ENCODE results near the gene RENBP.

RENBP gene

DNA sequence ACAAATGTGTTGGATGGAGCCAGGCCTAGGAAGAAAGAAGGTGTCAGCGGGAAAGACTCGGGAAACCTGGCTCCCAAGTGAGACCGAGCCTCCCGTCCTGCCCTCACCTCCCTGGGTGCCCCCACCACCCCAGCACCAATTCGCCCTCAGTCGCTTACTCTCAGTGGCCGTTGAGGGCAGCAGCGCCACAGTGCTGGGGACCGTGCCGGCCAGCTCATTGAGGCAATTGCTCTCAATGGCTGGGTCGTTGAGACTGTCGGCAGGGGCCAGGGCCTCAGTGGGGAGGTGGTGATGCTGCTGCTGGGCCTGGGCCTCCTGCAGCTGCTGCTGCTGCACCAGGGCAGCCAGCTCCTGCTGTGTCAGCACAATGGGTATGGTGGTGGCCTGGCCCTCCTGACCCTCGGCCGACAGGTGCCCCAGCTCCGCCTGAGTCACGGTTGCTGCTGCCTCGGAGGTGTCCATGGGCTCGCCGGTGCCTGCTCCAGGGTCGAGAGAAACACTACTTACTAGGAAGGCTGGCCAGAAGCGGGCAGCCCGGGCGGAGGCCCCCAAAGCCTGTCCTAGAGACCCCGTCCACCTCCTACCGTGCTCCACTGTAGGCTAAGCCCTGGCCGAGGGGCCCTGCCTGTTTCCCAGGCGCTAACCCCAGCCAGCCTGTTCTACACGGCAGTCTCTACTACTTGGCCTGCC is 7.4 kb upstream of the RENBP start:
- TF ChIP-seq, protein P1, sequence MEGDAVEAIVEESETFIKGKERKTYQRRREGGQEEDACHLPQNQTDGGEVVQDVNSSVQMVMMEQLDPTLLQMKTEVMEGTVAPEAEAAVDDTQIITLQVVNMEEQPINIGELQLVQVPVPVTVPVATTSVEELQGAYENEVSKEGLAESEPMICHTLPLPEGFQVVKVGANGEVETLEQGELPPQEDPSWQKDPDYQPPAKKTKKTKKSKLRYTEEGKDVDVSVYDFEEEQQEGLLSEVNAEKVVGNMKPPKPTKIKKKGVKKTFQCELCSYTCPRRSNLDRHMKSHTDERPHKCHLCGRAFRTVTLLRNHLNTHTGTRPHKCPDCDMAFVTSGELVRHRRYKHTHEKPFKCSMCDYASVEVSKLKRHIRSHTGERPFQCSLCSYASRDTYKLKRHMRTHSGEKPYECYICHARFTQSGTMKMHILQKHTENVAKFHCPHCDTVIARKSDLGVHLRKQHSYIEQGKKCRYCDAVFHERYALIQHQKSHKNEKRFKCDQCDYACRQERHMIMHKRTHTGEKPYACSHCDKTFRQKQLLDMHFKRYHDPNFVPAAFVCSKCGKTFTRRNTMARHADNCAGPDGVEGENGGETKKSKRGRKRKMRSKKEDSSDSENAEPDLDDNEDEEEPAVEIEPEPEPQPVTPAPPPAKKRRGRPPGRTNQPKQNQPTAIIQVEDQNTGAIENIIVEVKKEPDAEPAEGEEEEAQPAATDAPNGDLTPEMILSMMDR (conservative IDR thresholded peaks at IDR 0.05), result no peak
- no peak overlapping the region for H3K27ac ChIP-seq

DNA sequence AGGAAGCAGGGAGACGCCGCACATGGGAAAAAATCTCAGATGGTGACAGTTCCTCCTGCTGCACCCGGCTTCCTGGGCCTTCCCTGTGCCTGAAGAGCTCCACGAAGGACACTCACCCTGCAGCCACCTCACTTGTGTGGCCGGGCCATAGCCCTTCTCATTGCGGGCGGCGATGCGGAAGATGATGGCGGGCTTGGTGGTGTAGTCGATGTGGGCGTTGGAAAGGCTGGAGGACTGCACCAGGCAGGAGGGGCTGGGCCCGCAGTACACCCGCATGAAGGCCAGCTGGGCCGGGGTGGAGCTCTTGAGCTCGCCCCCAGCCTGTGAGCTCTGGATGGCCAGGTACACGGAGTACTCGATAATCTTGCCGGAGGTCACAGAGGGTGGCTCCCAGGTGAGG is 5.7 kb upstream of the RENBP start:
- H3K27ac ChIP-seq, result no peak overlapping the region
- TF ChIP-seq, protein P1 (conservative IDR thresholded peaks at IDR 0.05), result no peak

DNA sequence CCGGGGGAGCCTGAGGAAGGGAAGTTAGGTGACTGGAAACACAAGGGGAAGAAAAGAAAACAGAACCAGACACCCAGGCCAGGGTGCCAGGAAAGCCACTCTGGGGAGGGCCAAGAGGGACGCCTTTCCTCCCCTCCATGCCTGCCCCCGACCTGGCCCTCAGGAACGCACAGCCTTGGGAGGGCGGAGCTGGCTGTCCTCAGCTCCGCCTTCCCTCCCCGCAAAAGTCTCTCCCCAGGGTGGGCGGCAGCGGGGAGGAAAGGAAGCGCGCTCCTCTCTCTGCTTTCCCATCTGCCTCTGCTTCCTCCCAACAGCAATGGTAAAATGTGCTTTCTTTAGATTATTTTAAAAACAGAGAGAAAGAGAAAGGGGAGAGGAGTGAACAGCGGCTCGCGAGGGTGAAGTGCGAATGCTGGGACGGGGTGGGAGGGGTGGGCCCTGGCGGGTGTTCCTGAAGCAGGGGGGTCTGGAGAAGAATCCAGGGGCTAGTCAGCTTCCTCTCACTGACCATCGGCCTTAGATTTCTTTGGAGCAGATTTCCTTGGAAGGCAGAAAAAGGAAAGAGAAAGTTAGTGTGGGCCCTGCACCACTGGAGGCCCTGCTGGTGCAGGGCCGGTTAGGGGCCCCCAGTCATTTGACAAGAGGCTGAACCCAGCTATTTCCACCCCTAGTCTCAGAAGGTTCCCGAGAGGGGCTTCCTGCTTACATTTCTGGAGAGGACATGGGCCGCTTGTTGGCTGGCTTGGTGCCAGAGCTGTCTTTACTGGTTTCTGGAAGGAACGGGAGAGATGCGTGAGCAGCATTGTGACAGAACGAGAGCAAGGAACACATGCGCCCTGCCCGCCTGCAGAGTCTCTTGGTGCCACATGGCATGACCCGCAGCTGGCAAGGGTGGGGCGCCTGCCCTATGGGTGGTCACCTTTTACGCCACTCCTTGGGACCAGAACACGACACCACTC is 4.7 kb upstream of the RENBP start:
- TF ChIP-seq, protein P1 (conservative IDR thresholded peaks at IDR 0.05), result no peak
- H3K27ac ChIP-seq, result no peak overlapping the region

DNA sequence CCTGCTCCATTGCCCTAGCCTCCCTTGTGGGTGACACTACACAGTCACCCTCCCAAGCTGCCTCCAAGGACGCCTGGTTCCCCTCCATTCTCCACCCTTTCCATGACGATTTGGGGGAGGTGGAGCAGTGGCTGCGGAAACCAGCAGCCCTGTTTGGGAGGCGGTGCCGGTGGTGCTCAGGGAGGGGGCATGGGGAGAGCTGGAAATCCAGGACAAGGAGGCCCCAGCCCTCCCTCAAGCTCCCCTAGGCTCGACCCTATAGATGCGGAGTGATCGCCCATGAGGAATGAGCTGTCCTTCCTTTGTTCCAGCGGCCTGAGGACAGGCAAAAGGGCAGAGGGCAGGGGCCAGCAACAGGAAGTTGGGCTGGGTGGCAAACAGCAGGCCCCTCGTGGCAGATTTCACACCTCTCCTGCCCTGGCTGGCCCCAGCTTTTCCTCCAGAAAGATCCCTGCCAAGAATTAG is 3.6 kb upstream of the RENBP start:
- no peak overlapping the region for H3K27ac ChIP-seq
- TF ChIP-seq, protein P1 (conservative IDR thresholded peaks at IDR 0.05), result no peak

DNA sequence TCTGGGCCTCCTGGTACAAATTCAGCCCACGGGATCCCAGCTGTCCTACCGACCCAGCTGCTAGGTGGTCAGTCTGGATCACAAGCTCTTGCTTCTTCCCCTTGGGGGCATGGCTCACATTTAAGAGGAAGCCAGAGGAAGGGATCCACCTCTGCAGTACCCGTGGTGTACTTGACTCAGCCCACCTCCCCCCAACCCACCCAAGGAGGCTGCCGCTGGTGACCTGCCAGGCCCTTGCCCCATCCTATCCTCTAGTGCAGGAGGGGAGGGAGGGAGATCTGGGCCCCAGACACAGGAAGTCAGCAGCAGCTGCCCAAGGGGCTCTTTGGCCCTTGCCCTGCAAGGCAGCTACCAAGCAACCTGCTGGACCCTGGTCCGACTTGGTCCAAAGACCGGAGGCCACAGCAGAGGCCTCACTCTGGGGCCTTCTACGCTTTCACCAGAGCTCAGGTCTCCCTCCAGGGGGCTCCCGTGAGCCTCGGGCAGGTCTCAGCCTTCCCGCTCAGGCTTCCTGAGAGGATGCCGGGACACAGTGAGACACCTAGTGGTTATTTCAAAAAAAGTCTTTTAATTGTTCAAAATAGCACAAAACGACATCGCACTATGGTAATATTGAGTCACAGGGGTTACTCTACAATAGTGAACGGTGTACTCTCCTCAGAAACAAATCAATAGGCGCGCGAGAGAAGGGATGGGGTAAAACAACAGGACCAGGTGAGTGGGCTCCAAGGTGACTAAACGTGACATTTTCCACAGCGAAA is 2.7 kb upstream of the RENBP start:
- H3K27ac ChIP-seq, result no peak overlapping the region
- TF ChIP-seq, protein P1 (conservative IDR thresholded peaks at IDR 0.05), result peak; percentile 93

DNA sequence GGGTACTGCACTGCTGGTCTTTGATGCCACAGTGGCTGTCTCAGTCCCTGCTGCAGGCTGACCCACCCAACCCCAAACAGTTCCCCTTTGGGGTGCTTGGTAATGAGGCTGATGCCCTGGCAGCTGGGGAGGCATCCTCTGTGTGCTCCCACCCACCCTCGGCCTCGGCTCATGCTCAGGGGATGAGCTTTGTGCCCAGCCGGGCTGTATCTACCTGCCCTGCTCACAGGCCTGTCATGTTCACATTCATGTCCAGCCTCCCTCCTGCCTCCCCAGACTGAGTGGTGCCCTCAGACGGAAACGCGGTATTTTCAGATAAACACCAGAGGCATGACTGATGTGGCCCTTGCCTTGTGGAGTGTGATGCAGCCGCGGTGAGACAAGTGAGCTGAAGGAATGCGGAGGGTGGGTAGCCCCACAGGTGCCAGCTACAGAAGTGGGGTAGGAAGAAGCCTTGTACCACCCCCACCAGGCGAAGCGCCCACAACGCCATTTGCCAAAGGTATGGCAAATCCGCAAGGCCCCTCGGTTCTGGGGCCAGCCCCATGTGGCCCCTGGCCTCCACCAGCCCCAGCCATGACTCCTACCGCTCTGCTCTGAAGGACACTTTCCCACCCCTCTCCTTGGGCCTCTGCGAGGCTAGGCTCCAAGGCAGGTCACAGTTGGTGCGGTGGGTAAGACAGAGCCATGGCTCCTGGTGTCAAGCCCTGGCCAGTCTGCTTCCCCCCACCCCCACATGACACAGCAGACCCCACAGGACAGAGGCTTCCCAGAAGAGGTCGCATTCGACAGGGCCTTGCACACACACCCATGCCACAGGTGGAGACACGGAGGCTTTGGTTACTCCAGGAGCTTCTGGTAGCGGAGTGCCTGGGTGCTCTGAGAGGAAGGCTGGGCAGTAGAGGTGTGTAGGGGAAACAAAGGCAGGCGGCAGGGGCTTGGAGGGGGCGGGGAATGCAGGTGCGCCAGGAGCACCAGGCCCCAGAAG is 1.8 kb upstream of the RENBP start:
- TF ChIP-seq, protein P1 (conservative IDR thresholded peaks at IDR 0.05), result no peak
- H3K27ac ChIP-seq, result no peak overlapping the region

Measured in VCaP (cell line).